COR-L47 (cell line): Measurements from ENCODE around the gene CLEC14A.

Experiments used
- DNase-seq: peaks from one replicate; lab custom pipeline; 2025; lab: John Stamatoyannopoulos, UW

Gene CLEC14A, protein sequence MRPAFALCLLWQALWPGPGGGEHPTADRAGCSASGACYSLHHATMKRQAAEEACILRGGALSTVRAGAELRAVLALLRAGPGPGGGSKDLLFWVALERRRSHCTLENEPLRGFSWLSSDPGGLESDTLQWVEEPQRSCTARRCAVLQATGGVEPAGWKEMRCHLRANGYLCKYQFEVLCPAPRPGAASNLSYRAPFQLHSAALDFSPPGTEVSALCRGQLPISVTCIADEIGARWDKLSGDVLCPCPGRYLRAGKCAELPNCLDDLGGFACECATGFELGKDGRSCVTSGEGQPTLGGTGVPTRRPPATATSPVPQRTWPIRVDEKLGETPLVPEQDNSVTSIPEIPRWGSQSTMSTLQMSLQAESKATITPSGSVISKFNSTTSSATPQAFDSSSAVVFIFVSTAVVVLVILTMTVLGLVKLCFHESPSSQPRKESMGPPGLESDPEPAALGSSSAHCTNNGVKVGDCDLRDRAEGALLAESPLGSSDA

DNA sequence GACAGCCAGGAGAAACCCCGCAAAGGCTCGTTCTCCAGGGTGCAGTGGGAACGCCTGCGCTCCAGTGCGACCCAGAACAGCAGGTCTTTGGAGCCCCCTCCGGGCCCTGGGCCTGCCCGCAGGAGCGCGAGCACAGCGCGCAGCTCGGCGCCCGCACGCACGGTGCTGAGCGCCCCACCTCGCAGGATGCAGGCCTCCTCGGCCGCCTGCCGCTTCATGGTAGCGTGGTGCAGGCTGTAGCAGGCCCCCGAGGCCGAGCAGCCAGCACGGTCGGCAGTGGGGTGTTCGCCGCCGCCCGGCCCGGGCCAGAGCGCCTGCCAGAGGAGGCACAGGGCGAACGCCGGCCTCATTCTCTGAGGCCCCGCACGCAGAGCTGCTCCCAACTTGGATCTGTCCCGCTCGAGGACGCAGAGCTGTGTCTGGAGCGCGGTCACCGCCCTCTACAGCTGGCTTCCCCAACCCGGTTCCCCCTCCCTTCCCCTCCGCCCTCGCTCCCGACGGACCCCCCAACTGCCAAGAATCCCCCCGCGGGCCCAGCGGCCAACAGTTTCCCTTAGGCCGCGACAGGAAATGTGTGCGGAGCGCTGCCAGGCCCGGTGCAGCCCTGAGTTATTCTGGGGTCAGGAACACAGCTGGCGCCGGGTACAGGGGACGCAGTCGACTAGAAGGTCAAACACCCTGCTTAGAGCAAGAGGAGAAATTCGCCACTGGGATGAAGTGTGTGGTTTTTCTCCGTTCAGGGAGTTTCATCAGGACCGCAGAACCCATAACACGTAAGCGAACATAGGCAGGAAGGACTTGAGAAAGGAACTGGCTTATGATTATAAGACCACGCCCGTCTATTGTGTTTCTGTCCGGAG lies at the start of gene CLEC14A:
CLEC14A (minus strand) TSS at position 421 of the 860 bp plus-strand sequence; CDS start at position 350, 71 bp downstream.
- DNase-seq: no peak

DNA sequence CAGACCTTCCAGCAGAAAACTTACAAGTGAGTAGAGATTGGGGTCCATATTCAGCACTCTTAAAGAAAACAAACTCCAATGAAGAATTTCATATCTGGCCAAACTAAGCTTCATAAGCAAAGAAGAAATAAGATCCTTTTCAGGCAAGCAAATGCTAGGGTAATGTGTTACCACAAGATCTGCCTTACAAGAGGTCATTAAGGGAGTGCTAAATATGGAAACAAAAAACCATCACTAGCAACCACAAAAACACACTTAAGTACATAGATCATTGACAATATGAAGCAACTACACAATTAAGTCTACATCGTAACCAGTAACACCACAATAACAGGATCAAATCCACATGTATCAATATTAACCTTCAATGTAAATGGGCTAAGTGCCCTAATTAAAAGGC lies 47.1 kb upstream of the CLEC14A start:
- DNase-seq: no peak

DNA sequence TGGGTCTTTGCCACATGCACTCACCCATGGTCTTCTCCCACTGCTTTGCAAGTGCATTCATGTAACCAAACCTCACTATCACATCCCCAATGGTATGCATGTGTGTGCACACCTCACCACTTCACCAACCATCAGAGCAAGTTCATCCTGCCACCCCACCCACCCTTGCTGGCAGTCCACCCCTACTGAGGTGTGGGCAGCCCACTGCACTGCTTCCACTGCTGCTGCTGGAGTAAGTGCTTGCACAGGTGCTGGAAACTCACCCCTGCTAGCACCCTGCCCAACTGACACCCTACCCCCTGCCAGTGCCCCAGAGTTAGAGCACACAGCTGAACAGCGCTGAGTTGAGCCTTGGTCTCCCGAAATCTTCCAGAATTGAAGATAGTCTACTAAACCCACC lies 46.1 kb upstream of the CLEC14A start:
- DNase-seq: no peak

DNA sequence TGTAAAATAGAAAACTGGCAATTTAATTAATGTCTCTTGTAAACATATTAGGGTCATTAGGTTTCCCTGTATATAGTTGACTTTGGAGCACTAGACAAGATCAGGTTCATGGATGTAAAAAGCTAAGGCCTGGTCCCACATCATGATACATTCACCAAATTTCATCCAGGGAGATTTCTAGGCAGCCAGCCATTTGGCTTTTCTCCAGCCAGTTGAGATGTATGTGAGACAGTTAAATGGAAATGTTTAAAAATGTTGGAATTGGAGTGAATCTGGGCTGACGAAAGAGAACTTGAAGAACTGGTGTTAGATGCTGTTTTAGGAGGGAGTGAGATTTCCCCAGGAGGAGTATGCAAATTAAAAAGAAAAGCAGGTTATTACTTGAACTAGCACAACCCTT lies 41.8 kb upstream of the CLEC14A start:
- DNase-seq: no peak

DNA sequence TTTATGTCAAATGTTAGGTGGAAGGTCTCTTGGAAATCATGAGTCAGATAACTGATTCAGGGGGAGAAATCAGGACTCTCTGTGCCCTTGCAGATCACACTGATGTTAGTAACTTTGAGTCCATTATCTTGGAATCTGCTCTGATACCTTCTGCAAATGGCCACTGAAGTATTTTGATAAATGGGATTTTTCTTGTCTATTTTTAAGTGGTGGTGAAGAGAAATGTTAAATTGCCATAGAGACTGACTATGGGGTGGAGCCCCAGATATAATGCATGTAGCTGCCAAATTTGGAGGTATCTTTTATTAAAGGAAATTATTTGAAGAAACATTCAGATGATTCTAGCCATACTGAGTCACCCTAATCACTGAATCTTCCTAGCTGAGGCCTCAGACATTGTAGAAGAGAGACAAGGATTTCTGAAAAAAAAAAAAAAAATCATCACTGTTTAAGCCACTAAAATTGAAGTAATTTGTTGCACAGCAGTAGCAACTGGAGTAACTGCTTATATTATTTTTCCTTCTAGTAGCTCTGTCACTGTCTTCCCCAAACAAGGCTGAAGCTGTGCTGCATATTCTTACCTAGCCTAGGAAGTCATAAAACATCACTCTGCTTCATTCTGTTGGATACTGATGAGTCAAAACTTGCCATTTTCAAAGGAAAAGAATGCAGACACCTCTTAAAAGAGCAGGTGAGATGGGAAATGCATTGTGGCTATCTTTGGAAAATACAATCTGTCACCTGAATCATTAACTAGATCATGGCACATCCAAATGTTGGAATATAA lies 36.0 kb upstream of the CLEC14A start:
- DNase-seq: no peak

DNA sequence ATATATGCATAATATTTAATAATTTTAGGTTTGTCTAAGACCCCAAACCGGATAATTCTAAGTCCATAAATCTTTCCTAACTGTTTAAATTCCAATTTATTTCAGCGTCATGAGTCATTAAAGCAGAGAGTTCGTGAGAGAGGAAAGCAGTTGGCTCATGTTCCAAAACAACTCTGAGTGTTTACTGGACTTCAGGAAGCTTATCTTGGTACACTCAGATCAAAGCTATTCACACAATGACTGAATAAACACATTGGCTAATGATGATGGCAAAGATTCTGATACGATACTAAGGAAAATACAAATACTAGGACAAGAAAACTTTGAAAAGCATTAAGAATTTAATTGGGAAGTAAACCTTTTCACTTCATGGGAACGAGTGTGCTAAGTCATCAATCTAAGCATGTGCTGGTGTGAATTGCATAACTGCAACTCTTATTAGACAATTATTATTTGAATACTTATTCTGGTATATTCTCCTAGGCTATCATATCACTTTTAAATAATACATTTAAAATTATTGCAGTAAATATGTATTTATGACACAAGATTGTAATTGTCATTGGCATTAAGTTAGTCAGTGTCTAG lies 34.8 kb upstream of the CLEC14A start:
- DNase-seq: no peak

DNA sequence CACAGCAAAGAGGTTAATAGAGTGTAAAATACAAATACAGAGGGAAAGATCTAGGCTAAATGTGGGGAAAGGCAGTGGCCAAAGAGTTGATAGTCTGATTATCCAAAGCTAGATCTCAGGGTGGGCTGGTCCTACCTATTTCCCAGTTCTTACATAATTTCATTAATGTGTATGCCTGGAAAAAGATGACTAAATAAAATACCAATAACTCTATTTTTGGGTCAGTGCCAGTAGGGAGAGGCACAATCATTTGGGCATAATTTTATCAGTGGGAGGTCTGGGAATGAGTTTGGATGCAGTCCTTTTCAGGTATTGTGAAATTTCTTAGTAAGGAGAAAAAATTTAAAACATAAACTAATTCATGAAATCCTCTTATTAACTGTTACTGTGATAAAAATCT lies 30.6 kb upstream of the CLEC14A start:
- peak; percentile 37 for DNase-seq

DNA sequence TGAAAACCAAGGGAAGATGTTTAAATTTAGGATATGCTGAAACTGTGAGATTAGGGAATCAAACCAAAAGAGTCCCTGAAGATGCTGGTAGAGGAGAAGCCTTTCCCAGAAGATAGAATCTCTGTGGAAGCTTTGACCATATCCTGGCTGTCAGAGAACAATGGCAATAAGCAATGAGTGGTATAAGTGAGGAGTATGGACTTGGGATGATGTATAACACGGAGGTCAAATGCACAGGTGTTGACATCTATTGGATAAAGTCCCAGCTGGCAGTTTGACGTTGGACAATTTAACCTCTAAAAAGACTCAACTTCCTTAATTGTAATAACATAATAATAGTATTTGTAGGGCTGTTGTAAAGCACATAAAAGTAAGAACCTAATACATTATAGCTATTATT lies 30.1 kb upstream of the CLEC14A start:
- DNase-seq: no peak

DNA sequence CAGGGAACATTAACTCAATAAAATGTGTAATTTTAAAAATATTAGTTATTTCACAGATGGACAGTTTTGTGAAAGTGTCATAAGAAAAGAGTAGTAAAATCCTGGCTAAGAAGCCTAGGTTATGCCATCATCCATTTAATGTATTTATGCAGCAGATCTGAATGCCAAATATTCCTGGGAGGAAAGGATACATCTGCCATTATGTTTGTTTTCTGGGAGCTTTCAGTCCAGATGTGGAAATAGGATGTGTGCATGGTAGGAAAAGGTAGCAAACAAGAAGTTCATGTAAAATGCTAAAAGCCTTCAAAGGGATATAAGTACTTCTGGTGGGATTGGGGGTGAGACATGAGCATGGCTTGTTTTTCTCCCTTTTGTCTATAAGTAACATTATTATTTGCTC lies 27.0 kb upstream of the CLEC14A start:
- DNase-seq: no peak

DNA sequence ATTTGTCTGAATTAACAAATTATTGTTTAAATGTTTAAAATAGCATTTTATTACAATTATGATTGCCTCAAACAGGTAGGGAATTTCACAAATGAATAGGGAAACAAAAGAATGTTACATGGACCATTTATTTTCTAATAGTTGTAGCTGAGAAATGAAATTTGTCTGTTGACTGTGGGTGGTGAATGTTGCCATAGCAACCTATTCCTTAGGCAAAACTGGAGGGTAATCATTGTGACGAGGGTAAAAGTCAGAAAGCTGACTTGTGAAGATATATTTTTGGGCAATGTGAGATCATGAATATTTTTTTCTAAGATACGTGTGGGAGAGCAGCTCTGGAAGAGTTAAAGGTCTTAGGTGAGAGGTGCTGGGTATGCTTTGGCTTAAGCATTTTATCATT lies 24.2 kb upstream of the CLEC14A start:
- peak; percentile 68 for DNase-seq

DNA sequence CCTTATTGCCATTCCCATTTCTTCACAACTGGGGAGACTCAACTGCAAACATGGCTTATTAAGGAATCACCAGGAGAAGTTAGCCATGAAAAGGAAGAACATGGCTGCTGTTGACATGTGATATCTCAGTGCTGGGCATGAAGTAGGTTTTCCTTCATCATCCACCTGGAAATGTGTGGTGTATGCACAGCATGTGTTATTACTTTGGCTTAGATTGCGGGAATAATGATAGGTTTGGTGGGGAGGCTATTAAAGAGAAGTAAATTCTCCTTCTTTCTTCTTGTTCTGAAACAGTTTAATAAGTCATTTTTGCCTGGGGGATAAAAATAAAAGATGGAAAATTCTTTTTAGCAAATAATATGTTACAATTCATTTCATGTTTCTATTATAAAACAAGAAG lies 23.7 kb upstream of the CLEC14A start:
- peak; percentile 75 for DNase-seq

DNA sequence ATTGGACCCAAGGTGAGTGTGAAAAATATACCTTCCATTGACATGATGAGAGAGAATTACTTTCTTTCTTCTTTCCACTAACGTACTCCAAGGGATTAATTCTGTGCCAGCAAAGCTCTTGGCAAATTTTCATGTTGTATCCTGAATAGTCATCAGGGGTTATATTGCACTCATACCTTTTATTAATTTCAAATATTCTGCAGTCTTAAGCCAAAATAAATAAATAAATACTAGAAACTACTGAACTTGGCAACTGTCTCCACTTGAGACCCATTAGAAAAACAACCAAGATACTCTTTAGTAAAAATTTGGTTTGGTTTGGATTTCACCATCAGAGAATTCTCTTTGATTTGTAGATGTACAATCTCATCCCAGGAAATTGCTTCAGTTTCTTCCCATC lies 22.1 kb upstream of the CLEC14A start:
- no peak for DNase-seq

DNA sequence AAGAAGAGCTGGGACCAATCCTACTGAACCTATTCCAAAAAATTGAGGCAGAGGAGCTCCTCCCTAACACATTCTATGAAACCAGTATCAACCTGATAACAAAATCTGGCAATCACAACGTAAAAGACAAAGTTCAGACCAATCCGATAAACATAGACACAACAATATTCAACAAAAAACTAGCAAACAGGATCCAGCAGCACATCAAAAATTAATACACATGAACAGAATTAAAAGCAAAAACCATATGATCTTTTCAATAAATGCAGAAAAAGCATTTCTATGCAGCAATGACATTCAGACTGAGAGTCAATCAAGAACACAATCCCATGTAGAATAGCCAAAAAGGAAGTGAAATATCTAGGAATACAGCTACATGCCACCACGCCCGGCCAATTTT lies 7.0 kb upstream of the CLEC14A start:
- DNase-seq: no peak

DNA sequence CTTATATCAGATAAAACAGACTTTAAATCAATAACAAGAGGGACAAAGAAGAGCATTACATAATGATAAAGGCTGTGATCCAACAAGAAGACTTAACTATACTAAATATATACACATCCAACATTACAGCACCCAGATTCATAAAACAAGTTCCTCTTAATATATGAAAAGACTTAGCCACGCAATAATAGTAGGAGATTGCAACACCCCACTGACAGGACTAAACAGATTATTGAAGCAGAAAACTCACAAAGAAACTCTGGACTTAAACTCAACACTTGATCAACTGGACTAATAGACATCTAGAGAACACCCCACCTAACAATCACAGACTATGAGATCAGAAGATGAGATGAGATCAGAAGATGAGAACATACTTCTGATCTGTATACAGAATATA lies 5.7 kb upstream of the CLEC14A start:
- no peak for DNase-seq

DNA sequence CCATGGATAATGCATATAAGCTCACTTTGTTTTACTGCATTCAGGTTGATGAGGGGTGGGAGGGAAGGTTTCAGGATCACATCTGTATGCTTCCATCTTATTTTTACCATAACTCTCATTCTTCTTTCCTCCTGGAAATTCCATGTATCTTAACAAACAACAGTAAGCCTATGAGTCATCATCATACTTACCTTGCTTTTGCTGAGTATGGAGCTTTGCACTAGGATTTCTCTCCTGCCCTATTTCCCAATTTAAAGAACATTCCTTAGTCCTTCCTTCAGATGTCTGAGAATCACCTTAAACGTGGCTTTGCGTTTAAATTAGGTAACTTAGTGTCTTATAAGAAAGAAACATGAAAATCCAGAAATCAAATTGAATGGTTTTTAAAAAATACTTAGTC lies 1.6 kb upstream of the CLEC14A start:
- no peak for DNase-seq

DNA sequence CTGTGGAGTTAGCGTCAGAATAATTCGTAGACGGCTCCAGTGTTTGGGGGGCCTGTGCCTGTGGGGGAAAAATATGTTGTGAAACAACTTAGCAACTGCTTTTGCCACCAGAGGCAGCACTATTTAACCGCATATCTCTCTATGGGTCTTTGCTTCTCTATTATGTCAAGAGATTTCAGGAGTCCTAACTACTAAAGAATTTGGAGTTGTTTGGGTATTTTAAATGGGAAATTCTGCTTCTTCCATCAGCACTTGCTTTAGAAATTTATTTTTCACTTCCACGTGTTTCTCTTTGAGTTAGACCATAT lies 594 bp upstream of the CLEC14A start:
- no peak for DNase-seq

DNA sequence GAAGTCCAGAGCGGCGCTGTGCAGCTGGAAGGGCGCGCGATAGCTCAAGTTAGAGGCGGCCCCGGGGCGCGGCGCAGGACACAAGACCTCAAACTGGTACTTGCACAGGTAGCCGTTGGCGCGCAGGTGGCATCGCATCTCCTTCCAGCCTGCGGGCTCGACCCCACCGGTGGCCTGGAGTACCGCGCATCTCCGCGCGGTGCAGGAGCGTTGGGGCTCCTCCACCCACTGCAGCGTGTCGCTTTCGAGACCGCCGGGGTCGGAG lies 553 bp downstream of the CLEC14A start:
- no peak for DNase-seq

DNA sequence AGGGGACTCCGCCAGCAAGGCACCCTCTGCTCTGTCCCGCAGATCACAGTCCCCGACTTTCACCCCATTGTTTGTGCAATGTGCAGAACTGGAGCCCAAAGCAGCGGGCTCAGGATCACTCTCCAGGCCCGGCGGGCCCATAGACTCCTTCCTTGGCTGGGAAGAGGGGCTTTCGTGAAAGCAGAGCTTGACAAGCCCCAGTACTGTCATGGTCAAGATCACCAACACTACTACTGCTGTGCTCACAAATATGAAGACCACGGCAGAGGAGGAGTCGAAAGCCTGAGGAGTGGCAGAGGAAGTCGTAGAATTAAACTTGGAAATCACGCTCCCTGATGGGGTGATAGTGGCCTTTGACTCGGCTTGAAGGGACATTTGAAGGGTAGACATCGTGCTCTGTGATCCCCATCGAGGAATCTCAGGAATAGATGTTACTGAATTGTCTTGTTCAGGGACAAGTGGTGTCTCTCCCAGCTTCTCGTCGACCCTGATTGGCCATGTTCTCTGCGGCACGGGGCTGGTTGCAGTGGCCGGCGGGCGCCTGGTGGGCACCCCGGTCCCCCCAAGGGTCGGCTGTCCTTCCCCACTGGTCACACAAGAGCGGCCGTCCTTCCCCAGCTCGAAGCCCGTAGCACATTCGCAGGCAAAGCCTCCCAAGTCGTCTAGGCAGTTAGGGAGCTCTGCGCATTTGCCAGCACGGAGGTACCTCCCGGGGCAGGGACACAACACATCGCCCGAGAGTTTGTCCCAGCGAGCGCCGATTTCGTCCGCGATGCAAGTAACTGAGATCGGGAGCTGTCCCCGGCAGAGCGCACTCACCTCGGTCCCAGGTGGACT lies 1.1 kb downstream of the CLEC14A start:
- no peak for DNase-seq

DNA sequence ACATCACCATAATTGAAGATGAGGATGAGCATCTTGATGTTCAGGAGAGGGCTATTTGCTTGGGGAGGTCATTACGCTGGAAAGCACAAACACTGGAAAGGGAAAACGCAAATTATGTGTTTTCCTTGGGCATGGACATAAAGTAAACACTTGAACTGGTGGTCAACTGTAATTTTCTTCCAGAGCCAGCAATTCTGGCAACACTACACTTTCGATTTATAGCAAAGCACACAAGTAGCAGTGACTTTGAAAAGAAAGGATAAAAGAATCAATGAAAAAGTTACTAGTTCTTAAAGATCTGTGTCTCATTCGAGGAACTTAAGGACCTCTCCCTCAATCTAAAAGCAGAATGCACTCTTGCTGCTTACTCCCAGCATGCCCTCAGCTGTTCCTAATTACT lies 2.2 kb downstream of the CLEC14A start:
- DNase-seq: peak; percentile 14

DNA sequence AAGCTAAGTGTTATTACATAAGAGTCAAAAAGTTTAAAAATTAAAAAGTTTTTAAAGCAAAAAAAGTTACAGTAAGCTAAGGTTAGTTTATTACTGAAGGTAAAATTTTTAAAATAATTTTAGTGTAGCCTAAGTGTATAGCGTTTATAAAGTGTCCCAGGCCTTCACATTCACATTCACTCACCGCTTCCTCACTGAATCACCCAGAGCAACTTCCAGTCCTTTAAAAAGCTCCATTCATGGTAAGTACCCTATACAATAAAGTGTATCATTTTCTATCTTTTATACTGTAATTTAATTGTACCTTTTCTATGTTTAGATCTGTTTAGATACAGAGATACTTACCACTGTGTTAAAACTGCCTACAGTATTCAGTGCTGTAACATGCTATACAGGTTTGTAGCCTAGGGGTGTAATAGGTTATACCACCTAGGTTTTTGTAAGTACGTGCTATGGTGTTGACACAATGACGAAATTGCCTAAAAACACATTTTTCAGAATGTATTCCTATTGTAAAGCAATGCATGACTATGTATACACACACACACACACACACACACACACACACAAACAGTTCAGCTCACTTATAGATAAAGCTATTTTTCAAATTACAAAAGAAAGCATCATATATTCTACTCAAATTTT lies 3.7 kb downstream of the CLEC14A start:
- no peak for DNase-seq

DNA sequence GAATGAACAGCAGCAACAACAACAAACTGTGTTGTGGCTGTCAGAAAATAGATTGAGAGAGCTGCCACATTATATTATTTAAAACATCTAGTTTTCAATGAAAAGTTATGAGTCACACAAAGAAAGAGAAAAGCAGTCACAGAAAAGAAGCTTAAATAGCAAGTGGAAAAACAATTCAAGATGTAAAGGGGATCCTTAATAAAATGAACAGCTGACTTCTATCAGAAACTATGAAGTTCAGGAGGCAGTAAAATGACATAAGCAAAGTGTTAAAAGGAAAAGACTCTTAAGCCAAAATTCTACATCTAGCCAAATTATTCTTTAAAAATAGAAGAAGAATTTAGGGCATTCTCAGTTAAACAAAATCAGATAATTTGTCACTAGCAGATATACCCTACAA lies 5.6 kb downstream of the CLEC14A start:
- DNase-seq: no peak
